OCI-LY1 (cell line): Measurements from ENCODE around the gene PRSS23.

Experiments used
- H2AFZ ChIP-seq: fragments of 200-600 bp; sonication (generic), shearing (Covaris generic); 2 replicates; pipeline ENCODE4 v1.6.0; 2014; ENCODE audit warnings: antibody characterized with exemption, mild to moderate bottlenecking, low read length
- H3F3A ChIP-seq: fragments of 200-600 bp; sonication (generic), shearing (Covaris generic); 2 replicates; pipeline ENCODE4 v1.6.0; 2014; ENCODE audit warnings: mild to moderate bottlenecking, antibody characterized with exemption, low read length, moderate library complexity; ENCODE audit not compliant: insufficient read depth
- H3K27ac ChIP-seq: fragments of 200-600 bp; sonication (generic); 2 replicates; pipeline ENCODE4 v1.5.1; 2014; ENCODE audit warnings: low read length, mixed run types, mild to moderate bottlenecking, low read depth; ENCODE audit not compliant: poor library complexity, severe bottlenecking
- H3K27me3 ChIP-seq: fragments of 200-600 bp; sonication (generic); 2 replicates; pipeline ENCODE4 v1.6.0; 2014; ENCODE audit warnings: antibody characterized with exemption, mild to moderate bottlenecking, low read length, moderate library complexity; ENCODE audit not compliant: insufficient read depth
- H3K36me3 ChIP-seq: fragments of 200-600 bp; sonication (generic); 2 replicates; pipeline ENCODE4 v1.6.1; 2014; ENCODE audit warnings: mild to moderate bottlenecking, antibody characterized with exemption, low read length, moderate library complexity, mixed read lengths; ENCODE audit not compliant: insufficient read depth
- H3K4me1 ChIP-seq: fragments of 200-600 bp; sonication (generic); 2 replicates; pipeline ENCODE4 v1.5.1; 2014; ENCODE audit warnings: mild to moderate bottlenecking, low read length, moderate library complexity; ENCODE audit not compliant: insufficient read depth, severe bottlenecking
- H3K4me2 ChIP-seq: fragments of 200-600 bp; sonication (generic), shearing (Covaris generic); 2 replicates; pipeline ENCODE4 v1.6.1; 2014; ENCODE audit warnings: low read length
- H3K4me3 ChIP-seq: fragments of 200-600 bp; sonication (generic); 2 replicates; pipeline ENCODE4 v1.5.1; 2014; ENCODE audit warnings: low read length, low read depth, mild to moderate bottlenecking, mixed read lengths; ENCODE audit not compliant: poor library complexity, severe bottlenecking
- H3K79me2 ChIP-seq: fragments of 200-600 bp; shearing (Covaris generic); 2 replicates; pipeline ENCODE4 v1.6.1; 2016; ENCODE audit warnings: mixed run types, low read length, mixed read lengths; ENCODE audit not compliant: insufficient read depth
- H3K9ac ChIP-seq: fragments of 200-600 bp; sonication (generic), shearing (Covaris generic); 2 replicates; pipeline ENCODE4 v1.6.1; 2014; ENCODE audit warnings: mild to moderate bottlenecking, low read length, mixed read lengths
- H3K9me2 ChIP-seq: fragments of 200-600 bp; sonication (generic), shearing (Covaris generic); 2 replicates; pipeline ENCODE4 v1.6.1; 2014; ENCODE audit warnings: low read depth, mild to moderate bottlenecking, low read length, mixed read lengths
- H3K9me3 ChIP-seq: fragments of 200-600 bp; shearing (Covaris generic); 2 replicates; pipeline ENCODE4 v1.6.1; 2014; ENCODE audit warnings: low read length, mixed read lengths
- H4K20me1 ChIP-seq: fragments of 200-600 bp; sonication (generic), shearing (Covaris generic); 2 replicates; pipeline ENCODE4 v1.6.0; 2016; ENCODE audit warnings: mild to moderate bottlenecking, low read length; ENCODE audit not compliant: insufficient read depth
- CTCF ChIP-seq: fragments of 200-600 bp; sonication (generic), shearing (Covaris generic); IDR thresholded peaks from 2 replicates; pipeline ENCODE4 v1.5.1; 2017; ENCODE audit warnings: mild to moderate bottlenecking, antibody characterized with exemption, low read length, moderate library complexity, mixed read lengths
- EZH2 ChIP-seq: fragments of 200-600 bp; sonication (generic), shearing (Covaris generic); IDR thresholded peaks from 2 replicates; pipeline ENCODE4 v1.8.0; 2017; ENCODE audit warnings: borderline replicate concordance, mixed run types, mild to moderate bottlenecking, antibody characterized with exemption, low read length, moderate library complexity, mixed read lengths

The PRSS23 gene

GRCh38 chr11:86814775-86815174 lies 14.4 kb downstream of the PRSS23 start:
- no peaks in the 10 kb centered on the region for H3K4me1 ChIP-seq
- H3F3A ChIP-seq = no peaks in the 10 kb centered on the region
- no peak overlapping the region for H2AFZ ChIP-seq
- no peaks in the 10 kb centered on the region for H3K9me2 ChIP-seq
- no peaks in the 10 kb centered on the region for H4K20me1 ChIP-seq
- no peaks in the 10 kb centered on the region for H3K9me3 ChIP-seq
- H3K27me3 ChIP-seq = no peaks in the 10 kb centered on the region
- H3K36me3 ChIP-seq = no peaks in the 10 kb centered on the region
- H3K4me3 ChIP-seq = no peak overlapping the region
- no peaks in the 10 kb centered on the region for H3K79me2 ChIP-seq
- no peak overlapping the region for H3K9ac ChIP-seq
- no peak overlapping the region for H3K27ac ChIP-seq
- H3K4me2 ChIP-seq = no peak overlapping the region
- TF ChIP-seq CTCF (no peak), EZH2 (no peak)

DNA sequence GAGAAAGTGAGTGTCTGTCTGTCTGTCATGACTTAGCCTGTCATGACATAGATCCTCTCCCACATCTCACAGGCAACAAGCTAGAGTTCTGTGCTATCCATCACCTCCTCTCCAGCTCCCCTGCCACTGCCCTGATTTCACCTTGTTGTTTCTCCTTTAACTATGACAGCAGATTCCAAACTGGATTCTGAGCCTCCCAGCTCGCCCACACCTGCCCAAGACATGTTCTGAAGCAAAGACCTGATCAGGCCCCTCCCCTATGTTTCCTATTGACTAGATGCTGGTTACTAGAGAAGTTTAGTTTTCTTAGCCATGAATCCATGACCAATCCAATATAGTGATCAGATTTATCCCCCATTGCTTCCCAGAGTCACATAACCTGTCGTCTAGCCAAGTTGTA lies 15.4 kb downstream of the PRSS23 start:
- no peak overlapping the region for H3K9ac ChIP-seq
- TF ChIP-seq EZH2 = no peak
- no peak for TF ChIP-seq CTCF
- H2AFZ ChIP-seq = no peak overlapping the region
- H3K79me2 ChIP-seq = no peaks in the 10 kb centered on the region
- H3K4me1 ChIP-seq = no peaks in the 10 kb centered on the region
- no peaks in the 10 kb centered on the region for H3K36me3 ChIP-seq
- no peaks in the 10 kb centered on the region for H3K9me2 ChIP-seq
- no peaks in the 10 kb centered on the region for H4K20me1 ChIP-seq
- H3F3A ChIP-seq = no peaks in the 10 kb centered on the region
- H3K27me3 ChIP-seq = no peaks in the 10 kb centered on the region
- H3K4me3 ChIP-seq = no peak overlapping the region
- no peak overlapping the region for H3K4me2 ChIP-seq
- no peak overlapping the region for H3K27ac ChIP-seq
- H3K9me3 ChIP-seq = no peaks in the 10 kb centered on the region

GRCh38 chr11:86816251-86816726 lies 15.9 kb downstream of the PRSS23 start:
- Histone ChIP-seq H3K9ac (no peak overlapping the region), H3K36me3 (no peaks in the 10 kb centered on the region), H3K27ac (no peak overlapping the region), H3K4me1 (no peaks in the 10 kb centered on the region), H3K9me2 (no peaks in the 10 kb centered on the region), H3K4me2 (no peak overlapping the region), H2AFZ (no peak overlapping the region), H4K20me1 (no peaks in the 10 kb centered on the region), H3K4me3 (no peak overlapping the region), H3K79me2 (no peaks in the 10 kb centered on the region), H3K27me3 (no peaks in the 10 kb centered on the region), H3K9me3 (no peaks in the 10 kb centered on the region), H3F3A (no peaks in the 10 kb centered on the region)
- no peak for TF ChIP-seq EZH2
- no peak for TF ChIP-seq CTCF
